GM21576 (cell line): Measurements from ENCODE around the gene NDUFAF5.
"Not testable (repeated sequence)": the region's sequence is repeated elsewhere in the genome, so short reads cannot be mapped to it uniquely, and the experiment has no call there.

Source experiments
- ATAC-seq: cut with Tn5 transposase; IDR thresholded peaks from one replicate; pipeline ENCODE4 v1.9.1; 2021; ENCODE audit warnings: mild to moderate bottlenecking, moderate library complexity; ENCODE audit not compliant: unreplicated experiment

NDUFAF5 gene, protein sequence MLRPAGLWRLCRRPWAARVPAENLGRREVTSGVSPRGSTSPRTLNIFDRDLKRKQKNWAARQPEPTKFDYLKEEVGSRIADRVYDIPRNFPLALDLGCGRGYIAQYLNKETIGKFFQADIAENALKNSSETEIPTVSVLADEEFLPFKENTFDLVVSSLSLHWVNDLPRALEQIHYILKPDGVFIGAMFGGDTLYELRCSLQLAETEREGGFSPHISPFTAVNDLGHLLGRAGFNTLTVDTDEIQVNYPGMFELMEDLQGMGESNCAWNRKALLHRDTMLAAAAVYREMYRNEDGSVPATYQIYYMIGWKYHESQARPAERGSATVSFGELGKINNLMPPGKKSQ

DNA sequence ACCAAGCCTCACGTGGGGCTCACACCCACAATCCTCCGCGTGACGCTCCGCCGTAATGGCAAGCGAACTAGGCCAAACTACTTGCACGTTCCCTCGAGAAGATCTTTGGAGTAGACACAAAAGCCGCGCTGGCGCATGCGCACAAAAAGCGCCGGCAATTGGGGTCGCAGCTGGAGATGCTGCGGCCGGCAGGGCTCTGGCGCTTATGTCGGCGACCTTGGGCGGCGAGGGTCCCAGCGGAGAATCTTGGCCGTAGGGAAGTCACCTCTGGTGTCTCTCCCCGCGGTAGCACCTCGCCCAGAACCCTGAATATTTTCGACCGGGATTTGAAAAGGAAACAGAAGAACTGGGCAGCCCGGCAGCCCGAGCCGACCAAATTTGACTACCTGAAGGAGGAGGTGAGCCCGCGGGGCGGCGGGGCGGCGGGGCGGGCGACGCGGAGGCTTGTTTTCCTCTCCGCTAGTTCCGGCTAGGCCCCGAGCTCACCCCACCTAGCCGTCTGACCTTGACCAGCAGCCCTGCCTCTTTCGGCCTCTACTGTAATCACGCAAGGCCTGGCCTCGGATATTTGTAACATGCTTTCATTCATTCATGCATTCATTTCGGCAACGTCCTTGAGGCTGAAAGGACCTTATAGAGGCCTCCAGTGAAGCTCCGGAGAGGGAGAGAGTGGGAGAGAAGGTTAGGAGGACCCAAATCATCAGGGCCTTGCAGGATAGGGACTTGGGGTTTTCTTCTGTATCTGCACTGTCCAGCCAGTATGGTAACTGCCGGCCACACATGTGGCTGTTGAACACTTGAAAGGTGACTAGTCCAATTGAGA, at the start of gene NDUFAF5, which contains the start of gene ESF1:
Gene NDUFAF5, plus strand, starts transcription at position 136 of the 823 bp plus-strand sequence. Its CDS starts 41 bp downstream, at position 177.
Gene ESF1, minus strand, starts transcription at position 27 of the 823 bp plus-strand sequence. CDS start 1,779 bp downstream, outside the sequence.
- peak; percentile 93 for ATAC-seq

DNA sequence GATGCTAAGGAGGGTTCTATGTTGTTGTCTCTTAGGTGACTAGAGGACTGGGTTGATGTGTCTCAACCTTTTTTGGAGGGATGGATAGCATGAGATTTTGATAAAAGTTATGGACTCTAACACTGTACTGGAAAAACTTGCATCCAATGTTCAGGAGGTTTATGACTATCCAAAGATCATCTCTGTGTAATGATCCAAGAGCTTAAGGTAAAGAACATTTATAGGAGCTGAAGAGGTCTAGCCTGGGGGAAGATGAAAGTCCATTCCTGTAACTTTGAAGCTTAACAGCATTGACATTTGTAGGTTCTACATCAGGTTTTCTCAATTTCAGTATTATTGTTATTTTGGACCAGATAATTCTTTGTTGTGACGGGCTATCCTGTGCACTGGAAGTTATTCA, 49.0 kb upstream of the NDUFAF5 start:
- ATAC-seq: no peak

DNA sequence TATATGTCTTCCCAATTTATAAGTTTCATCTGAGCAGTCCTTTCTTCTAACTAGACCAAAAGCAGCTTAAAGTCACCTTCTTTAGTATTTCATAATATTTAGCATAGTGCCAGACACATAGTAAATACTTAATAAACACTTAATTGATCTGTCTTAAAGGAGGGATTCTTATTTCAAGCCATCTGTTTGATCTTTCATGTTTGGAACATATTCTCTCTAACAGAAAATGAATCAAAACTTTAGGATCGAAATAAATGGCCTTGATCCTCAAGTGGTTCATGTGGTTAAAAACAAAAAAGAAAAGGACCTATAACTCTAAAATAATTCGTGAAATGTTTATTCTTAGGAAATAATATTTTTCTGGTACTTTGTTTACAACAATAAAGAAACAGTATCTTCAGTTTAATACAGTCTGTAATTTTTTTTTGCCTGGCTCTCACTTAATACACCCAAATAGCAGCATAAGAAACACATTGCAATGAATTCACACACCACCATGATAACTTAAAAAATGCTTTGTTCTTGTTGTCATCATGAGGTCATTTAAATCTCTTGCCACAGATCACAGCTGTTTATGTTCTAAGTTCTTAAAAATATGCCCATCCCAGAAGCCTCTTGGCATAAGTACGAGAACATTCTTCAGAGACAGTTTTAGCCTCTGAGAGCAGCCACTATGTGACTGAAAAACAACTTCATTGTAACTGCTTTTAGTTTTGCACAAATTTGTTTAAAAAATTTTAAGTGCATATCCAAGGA, 48.2 kb upstream of the NDUFAF5 start:
- no peak for ATAC-seq

DNA sequence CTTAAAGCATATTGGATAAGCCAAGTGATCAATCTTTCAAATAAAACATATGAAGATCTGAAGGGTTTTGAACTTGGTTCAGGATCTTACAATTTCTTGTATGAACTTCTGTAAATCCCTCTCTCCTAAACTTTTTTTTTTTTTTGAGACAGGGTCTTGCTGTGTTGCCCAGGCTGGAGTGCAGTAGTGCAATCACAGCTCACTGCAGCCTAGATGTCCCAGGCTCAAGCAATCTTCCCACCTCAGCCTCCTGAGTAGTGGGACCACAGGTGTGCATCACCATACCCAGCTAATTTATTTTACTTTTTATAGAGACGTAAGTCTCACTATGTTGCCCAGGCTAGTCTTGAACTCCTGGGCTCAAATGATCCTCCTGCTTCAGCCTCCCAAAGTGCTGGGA, 46.6 kb upstream of the NDUFAF5 start:
- not testable (repeated sequence) for ATAC-seq

DNA sequence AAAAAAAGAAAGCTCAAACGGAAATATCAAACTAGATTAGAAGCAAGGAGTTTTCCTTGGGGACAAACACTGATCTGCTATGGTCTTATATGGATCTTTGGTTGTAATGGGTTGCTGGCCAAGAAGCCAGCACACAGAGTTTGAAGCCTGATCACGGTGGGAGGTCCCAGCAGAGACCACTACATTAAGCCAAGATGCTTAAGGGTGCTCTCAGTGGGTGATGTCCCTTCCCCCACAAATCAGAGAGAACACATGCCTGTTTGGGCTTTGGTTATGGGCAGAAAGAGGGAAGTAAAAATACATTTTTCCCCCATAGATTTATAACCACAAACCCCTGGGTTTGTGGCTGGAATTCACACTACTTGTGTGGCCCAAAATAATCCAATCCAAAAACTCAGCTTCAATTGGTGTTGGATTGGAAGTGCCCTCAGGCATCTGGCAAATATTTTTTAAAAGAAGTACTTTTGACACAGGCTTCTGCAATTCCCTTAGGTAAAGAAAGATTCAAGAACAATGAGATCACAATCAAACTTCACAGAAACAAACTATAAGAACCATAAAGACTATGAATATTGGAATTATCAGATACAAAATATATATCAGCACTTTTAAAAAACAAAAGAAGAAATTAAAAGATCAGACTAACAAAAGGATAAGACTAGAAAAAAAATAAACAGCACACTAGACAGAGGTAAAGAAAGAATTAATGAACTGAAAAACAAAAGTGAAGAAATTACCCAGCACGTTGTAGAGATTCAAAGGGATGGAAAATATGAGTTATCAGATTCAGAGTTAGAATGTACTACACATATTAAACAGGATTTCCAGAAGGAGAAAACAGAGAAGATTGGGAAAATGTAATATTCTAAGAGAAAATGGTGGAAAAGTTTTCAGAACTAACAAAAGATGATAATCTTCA, 44.8 kb upstream of the NDUFAF5 start:
- no peak for ATAC-seq

DNA sequence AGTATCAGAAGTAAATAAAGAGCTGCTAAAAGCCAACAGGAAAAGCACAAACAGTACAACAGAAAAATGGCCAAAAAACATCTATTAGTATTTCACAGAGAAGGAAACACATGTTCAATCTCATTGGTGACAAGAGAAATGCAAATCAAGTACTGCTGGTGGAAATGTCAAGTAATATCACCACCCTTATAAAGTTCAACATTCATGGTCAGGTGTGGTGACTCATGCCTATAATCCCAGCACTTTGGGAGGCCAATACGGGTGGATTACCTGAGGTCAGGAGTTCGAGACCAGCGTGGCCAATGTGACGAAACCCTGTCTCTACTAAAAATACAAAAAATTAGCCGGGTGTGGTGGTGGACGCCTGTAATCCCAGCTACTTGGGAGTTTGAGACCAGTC, 42.9 kb upstream of the NDUFAF5 start:
- ATAC-seq: no peak

DNA sequence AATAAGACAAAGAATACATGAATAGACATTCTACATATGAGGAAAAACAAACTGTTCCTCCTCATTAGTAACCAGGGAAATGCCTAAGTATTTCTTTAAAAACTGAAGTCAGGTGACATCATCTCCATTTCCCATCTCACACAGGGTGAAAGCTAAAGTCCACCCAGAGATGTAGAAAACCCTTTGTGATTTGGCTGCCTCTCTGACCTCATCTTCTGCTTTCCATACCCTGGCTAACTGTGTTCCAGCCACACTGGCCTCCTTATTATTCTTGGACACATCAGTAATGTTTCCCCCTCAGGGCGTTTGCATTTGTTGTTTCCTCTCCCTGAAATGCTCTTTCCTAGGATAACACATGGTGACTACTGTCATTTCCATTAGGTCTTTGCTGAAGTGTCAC, 40.5 kb upstream of the NDUFAF5 start:
- no peak for ATAC-seq

DNA sequence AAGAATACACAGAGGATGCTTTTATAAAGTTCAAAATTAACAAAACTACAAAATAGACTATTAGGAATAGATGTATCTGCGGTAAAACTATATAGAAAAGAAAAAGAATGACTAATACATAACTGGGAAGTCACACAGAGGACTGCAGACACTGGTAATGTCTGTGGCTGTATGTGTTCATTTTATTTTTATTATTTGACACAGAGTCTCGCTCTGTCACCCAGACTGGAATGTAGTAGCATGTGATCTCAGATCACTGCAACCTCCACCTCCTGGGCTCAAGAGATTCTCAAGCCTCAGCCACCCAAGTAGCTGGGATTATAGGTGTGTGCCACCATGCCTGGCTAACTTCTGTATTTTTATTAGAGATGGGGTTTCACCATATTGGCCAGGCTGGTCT, 39.0 kb upstream of the NDUFAF5 start:
- no peak for ATAC-seq

DNA sequence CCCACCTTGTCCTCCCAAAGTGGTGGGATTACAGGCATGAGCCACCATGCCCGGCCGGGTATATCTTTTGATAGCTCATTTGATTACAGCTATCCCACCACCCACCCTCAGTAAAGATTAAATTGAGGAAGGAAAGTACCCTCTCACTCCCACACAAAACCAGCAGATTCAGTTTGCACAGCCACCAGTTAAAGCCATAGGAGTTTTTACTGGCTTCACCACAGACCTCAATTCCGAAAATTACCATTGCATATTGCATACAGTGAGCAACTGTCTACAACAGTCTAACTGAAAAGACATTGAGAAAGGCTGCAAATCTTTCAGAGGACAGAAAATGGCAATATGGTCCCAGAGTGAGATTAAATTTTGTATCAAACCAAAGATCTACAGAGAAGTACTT, 35.0 kb upstream of the NDUFAF5 start:
- ATAC-seq: no peak

DNA sequence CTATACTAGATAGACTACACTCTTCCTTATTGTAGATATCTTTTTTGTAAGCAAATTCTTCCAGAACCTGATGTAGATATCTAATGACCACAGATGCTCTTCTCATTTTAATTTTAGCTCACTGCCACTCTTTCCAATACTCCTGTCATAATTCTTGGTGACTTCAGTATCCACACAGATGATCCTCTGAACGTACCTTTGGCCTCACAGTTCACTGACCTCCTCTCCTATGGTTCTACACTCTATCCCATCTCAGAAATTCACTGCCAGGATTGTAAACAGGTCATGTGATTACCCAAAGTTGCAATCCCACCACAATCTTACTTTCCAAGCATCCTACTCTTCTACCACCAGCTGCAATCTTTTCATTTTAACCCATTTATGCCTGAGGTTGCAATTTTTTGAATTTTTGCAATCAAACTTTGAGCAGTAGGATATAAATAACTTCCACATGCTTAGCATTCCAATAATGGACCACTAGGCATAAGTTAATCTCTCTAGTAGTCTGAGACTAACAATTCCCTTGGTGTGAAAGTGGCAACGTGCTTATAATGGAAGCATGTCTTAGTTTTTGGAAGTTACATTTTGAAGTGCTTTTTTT, 31.3 kb upstream of the NDUFAF5 start:
- no peak for ATAC-seq

DNA sequence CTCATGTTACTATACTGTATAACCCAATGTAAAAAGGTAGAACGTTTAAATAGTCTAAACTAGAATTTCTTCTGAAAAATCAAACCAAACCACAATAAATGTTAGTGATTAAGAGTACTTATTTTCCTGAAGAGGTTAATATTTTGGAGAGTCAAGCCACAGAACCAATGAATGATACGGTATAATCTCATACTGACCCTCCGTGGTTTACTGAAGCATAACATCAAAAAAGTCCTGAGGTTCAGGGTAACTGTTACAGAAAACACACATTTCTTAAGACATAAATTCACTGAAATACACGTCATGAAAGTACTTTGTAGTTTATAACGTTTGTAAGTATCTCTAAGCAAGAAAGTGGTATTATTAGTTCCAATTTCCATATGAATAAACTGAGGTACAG, 29.0 kb upstream of the NDUFAF5 start:
- ATAC-seq: no peak

DNA sequence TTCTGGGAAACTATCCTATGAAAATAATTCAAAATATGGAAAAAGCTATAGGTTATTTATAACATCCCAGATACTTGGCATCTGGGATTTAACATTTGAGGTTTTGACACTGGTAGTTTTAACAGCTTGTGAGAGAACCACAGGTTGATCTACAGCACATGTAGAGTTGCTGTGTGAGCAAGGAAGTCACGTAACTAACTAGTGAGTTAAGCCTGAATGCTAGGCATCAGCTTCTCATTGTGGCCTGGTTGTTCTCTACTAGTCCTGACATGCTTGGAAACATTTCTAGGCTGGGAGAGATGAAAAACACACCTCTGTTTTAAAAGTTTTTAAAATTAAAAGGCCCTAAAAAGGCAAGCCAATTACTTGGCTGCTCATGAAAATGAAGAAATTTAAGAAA, 28.3 kb upstream of the NDUFAF5 start:
- ATAC-seq: no peak

DNA sequence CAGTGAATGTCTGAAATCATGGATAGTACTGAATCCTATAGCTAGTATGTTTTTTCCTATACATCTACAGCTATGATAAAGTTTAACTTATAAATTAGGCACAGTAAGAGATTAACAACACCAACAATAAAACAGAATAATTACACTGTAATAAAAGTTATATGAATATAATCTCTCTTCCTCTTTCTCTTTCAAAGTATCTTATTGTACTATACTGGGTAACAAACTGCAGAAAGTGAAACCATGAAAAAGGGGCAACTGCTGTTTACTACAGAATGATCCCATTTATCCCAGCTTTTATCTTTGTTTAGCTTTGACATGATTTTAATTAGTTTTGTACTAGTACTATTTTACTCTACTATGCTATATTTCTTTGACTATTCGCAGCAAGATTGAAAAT, 25.9 kb upstream of the NDUFAF5 start:
- no peak for ATAC-seq

DNA sequence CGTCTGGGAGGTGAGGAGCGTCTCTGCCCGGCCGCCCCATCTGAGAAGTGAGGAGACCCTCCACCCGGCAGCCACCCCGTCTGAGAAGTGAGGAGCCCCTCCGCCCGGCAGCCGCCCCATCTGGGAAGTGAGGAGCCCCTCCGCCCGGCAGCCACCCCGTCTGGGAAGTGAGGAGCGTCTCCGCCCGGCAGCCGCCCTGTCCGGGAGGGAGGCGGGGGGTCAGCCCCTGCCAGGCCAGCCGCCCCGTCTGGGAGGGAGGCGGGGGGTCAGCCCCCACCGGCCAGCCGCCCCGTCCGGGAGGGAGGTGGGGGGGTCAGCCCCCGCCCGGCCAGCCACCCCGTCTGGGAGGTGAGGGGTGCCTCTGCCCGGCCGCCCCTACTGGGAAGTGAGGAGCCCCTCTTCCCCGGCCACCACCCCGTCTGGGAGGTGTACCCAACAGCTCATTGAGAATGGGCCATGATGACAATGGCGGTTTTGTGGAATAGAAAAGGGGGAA, 24.3 kb upstream of the NDUFAF5 start:
- not testable (repeated sequence) for ATAC-seq

DNA sequence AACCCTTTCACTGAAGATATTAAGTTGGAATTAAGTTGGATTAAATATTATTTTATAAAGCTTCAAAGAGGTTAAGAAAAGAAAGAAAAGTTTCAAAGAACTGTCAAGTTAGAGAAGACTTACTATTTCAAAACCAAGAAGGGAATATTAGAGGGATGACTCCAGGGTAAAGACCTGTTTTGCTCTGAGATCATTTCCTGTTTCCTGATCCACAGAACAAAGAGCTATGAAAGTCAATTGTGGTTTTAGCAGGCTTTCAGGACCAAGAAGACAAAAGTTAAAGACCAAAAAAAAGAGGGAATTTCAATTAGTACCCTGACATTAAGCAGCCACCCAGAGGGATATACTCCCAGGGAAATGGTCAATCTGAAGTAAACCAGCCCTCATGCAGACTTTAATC, 19.5 kb upstream of the NDUFAF5 start:
- ATAC-seq: no peak

DNA sequence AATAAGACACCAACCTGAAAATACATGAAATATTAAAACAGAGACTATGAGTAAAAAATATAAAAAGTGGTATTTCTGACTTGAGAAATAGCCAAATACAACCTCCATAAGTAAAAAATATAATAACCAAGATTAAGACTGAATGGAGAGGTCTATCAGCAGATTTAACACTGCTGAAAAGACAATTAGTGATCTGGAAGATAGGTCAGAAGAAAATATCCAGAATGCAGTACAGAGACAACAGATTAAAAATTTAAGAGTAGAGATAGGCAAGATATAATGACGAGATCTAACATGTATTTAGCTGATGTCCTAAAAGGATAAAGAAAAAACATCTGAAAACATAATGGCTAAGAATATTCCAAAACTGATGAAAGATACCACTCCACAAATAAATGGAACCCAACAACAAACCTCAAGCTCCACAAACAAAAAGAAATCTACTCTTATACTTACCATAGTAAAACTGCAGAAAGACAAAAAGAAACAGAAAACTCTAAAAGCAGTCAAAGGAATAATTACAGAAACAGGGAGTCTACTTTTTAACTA, 18.9 kb upstream of the NDUFAF5 start:
- ATAC-seq: no peak

DNA sequence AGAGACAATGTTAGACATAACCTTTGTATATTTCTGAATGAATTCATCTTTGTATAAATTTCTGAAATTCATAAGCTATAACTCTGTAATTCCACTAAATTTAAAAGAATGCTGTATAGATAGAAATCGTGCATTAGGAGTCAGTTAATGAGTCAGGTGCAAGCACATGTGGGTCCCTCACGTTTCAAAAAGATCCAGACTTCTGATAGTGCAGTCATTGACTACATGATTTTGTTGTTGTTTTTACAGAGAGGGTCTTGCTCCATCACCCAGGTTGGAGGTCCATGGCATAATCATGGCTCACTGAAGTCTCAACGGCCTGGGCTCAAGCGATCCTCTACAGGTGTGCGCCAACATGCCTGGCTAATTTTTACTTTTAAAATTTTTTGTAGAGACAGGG, 14.7 kb upstream of the NDUFAF5 start:
- ATAC-seq: no peak

DNA sequence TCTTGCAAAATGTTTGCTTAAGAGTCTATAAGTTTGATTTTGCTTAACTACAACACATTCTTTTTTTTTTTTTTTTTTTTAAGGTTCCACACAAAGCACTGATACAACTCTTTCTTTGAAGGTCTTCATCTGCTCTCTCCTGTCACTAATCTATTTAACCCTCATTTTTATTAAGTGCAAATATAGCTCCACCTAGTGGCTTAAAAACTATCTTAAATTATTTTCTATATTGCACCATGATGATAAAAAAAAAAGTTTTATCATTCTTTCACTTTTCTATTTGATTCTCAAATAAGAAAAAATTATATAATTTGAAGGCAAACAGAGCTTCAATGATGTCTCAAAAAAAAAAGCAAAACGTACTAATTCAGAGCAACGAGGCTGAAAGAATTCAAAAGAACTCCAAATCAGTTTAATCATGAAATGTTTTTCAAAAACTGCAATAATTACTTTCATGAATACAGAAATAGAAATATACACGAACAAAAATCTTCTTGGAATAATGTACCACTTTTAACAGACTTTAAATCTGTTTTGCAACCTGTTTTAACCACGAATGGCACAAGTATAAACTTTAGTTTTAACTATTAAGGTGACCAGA, 12.9 kb upstream of the NDUFAF5 start:
- ATAC-seq: no peak

DNA sequence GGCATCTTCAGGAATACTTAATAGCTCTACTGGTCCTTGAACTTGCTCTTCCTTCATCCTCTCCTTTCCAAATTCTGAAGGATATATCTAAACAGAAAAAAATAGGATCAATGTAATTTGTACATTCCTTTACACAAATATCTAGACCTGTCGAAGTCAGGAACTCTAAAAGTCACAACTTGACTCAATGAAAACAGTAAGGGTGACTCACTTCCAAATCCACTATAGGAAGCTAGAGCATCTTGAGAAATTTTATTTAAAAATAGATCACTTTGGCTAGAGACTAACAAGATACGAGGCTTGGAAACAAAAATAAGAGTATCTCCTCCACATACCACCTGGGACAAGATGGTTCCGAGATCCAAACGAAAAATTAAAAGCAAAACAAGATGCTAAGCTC, 12.3 kb upstream of the NDUFAF5 start:
- no peak for ATAC-seq
